C4-2B (cell line): ENCODE data around the gene TIMM10B.
A peak's percentile ranks its signal among the peaks of the same experiment; 100 is the strongest.

Experiments used
- H3K27ac ChIP-seq: fragments of 450-650 bp; 2 replicates; pipeline ENCODE4 v1.5.1; 2017
- ZFX ChIP-seq: fragments of 450-650 bp; IDR thresholded peaks from 2 replicates; pipeline ENCODE4 v1.6.1; 2017
- TF ChIP-seq, protein P1 (sequence below): fragments of 450-650 bp; conservative IDR thresholded peaks from 2 replicates; pipeline ENCODE4 v1.5.1; 2017; ENCODE audit warnings: mild to moderate bottlenecking

Gene TIMM10B

DNA sequence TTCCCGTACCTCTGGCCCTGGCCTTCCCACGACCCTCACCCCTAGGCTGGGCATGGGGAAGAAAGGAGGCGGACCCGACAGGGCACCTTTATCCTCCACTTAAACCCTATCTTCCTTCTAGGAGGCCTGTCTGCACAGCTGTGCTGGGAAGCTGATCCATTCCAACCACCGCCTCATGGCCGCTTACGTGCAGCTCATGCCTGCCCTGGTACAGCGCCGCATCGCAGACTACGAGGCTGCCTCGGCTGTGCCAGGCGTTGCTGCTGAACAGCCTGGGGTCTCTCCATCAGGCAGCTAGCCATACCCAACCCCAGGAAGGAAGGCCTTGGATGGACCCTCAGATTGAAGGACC, 599 bp downstream of the TIMM10B start:
- TF ChIP-seq, protein P1, sequence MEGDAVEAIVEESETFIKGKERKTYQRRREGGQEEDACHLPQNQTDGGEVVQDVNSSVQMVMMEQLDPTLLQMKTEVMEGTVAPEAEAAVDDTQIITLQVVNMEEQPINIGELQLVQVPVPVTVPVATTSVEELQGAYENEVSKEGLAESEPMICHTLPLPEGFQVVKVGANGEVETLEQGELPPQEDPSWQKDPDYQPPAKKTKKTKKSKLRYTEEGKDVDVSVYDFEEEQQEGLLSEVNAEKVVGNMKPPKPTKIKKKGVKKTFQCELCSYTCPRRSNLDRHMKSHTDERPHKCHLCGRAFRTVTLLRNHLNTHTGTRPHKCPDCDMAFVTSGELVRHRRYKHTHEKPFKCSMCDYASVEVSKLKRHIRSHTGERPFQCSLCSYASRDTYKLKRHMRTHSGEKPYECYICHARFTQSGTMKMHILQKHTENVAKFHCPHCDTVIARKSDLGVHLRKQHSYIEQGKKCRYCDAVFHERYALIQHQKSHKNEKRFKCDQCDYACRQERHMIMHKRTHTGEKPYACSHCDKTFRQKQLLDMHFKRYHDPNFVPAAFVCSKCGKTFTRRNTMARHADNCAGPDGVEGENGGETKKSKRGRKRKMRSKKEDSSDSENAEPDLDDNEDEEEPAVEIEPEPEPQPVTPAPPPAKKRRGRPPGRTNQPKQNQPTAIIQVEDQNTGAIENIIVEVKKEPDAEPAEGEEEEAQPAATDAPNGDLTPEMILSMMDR, result no peak
- peak overlapping the region; percentile 83 for H3K27ac ChIP-seq

DNA sequence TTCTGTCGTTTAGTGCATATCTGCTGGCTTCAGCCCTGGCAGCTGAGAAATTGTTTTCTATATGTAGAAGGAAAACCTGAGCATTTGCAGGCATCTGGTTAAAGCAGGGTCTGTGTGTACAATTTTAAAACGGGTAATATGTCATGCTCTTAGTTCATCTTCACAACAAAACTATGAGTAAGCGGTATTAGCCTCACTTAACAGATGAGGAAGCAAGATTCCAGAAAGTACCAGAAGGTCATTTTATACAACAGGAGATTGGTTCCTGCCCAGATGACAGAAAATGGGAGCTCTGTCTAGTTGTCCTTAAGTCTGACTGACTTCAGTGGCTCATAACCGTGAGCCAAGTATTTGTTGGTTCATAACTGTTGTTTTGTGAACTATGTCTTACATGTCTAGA, 1.1 kb downstream of the TIMM10B start:
- TF ChIP-seq, protein P1, result no peak
- no peak for TF ChIP-seq ZFX
- H3K27ac ChIP-seq, result peak overlapping the region; percentile 83

DNA sequence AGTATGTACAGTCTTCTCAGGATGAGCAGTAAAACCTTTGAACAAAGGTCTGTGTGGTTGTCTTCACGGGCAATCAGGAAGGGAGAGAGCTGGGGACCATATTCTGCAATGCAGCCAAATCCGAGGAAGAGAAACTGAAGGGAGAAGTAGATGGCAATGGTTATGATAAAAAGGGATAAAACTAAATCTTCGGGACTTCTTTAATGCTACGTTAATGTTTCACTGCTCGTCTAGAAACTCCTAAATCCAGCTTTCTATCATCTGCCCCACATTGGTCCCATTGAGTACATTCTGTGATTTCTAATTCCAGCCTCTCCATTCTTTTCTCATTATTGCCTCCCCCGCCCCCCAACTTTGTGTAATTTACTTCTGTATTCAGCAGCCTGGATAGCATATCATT, 1.7 kb downstream of the TIMM10B start:
- no peak overlapping the region for H3K27ac ChIP-seq
- TF ChIP-seq, protein P1, result no peak
- no peak for TF ChIP-seq ZFX

DNA sequence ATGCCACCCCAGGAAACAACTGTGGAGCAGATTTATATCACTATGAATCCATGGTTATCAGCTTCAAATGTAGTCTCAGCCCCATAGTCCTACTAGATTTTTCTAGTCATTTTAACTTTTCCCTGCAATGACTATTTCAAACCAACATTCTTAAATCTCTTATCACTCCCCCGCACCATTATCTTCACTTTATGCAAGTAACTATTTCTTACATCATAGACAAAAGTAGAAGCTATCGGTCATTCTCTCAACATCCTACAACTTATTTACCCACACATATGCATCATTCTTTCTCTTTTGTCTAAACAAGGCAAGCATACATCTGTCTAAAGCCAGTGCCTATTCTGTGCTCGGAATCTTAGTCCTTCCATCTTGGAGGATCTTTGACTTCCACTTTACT, 4.4 kb downstream of the TIMM10B start:
- TF ChIP-seq, protein P1, result no peak
- TF ChIP-seq ZFX, result no peak
- H3K27ac ChIP-seq, result no peak overlapping the region

DNA sequence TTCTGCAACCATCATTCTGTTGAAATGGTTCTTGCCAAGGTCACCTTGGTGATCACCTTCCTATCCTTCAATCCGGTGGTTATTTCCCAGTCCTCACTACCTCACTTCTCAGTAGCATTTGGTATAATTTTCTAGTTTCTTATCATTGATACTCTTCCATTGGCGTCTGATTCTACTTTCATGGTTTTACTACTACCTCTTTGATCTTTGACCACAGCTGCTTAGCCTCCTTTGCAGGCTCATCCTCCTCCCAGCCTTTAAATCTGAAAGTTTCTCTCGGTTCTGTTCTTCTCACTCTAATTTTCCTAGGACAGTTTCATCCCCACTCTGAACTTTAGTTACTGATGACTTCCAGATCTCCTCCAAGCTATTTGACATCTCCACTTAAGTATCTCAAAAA, 5.0 kb downstream of the TIMM10B start:
- H3K27ac ChIP-seq, result no peak overlapping the region
- TF ChIP-seq ZFX, result no peak

DNA sequence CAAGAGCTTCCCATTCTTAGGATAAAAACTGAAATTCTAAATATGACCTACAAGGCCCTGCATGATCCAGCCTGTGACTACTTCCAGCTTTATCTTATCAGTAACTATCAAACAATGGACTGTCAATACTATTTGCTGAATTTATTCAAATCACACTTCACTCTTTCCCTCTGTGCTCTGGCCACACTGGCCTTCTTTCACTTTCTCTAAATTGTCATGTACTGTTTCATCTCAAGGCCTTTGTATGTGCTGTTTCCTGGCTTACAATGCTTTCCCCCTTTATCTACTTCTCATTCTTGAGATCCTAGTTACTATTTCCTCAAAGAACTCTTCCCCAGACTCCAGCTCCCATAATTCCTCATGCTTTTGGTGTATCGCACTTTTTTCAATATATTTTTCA, 5.6 kb downstream of the TIMM10B start:
- TF ChIP-seq ZFX, result no peak
- TF ChIP-seq, protein P1, result no peak
- no peak overlapping the region for H3K27ac ChIP-seq

DNA sequence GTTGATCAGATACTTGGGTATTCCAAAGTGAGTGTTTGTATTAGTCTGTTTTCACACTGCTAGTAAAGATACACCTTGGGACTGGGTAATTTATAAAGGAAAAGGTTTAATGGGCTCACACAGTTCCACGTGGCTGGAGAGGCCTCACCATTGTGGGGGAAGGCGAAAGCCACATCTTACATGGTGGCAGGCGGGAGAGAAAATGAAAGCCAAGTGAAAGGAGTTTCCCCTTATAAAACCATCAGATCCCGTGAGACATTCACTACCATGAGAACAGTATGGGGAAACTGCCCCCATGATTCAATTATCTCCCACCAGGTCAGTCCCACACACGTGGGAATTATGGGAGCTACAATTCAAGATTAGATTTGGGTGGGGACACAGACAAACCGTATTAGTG, 7.0 kb downstream of the TIMM10B start:
- no peak for TF ChIP-seq ZFX
- TF ChIP-seq, protein P1, result no peak
- peak overlapping the region; percentile 10; the same call in 1 of the 2 replicates for H3K27ac ChIP-seq

DNA sequence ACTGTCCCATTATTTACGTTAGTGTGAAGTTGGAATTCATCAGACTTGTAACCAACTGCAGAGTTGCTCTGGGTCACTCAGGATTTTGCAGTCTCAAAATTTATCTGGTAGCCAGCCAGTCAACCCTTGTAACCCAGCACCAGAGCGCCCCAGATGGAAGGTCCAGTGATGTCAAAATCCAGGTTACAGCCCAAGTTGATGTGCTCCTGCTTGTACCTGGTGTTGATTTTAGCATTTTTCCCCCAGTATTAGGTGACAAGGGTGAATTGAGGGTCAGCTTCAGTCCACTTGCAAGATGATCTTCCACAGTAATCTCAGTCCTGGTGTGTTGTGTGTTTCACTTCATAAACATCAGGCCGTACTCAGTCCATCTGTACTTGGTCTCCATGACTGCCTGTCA, 7.5 kb downstream of the TIMM10B start:
- TF ChIP-seq, protein P1, result no peak
- H3K27ac ChIP-seq, result peak overlapping the region; percentile 10
